HEK293 (cell line): ENCODE data around the gene CLASP2.
"Not testable (repeated sequence)": the region's sequence is repeated elsewhere in the genome, so short reads cannot be mapped to it uniquely, and the experiment has no call there.

ENCODE experiments used
- CTCF ChIA-PET: fragments of 350-600 bp; formaldehyde crosslinking; extraction: SDS; loops from one replicate; lab custom pipeline; 2021; ENCODE audit warnings: antibody characterized with exemption; lab: Yijun Ruan, JAX
- POLR2A ChIA-PET: fragments of 300-600 bp; formaldehyde crosslinking; extraction: SDS; loops from one replicate; lab custom pipeline; 2020; ENCODE audit warnings: antibody characterized with exemption, inconsistent platforms; lab: Yijun Ruan, JAX
- H3K27ac ChIP-seq: fragments of 200-500 bp; sonication (Bioruptor generic); 2 replicates; pipeline ENCODE4 v1.5.1; 2014; ENCODE audit warnings: low read depth, low read length, control low read depth, inconsistent platforms; ENCODE audit errors: extremely low read depth
- H3K36me3 ChIP-seq, 2 experiments: fragments of 200-500 bp in 1 of 2; sonication (Bioruptor generic) in 1 of 2; 1 replicate in 1 of 2; 2 replicates in 1 of 2; pipeline ENCODE4 v1.5.1; 2014 to 2017; ENCODE audit warnings: inconsistent platforms in 2 of 2, low read length in 2 of 2; ENCODE audit not compliant: control insufficient read depth in 2 of 2, insufficient read depth in 1 of 2
- H3K4me1 ChIP-seq: fragments of 200-500 bp; sonication (Bioruptor generic); 2 replicates; pipeline ENCODE4 v1.5.1; 2014; ENCODE audit warnings: mild to moderate bottlenecking, low read length, inconsistent platforms; ENCODE audit not compliant: control insufficient read depth, insufficient read depth
- H3K4me3 ChIP-seq: 2 replicates; pipeline ENCODE4 v1.5.1; 2011; ENCODE audit warnings: low read depth, mild to moderate bottlenecking, control low read depth, low read length, moderate library complexity
- H3K9me3 ChIP-seq: fragments of 200-500 bp; sonication (Bioruptor generic); 2 replicates; pipeline ENCODE4 v1.5.1; 2014; ENCODE audit warnings: low read depth, low read length, inconsistent platforms; ENCODE audit not compliant: control insufficient read depth, insufficient read depth
- FEZF1 ChIP-seq: fragments of 450-650 bp; formaldehyde crosslinking; IDR thresholded peaks from 2 replicates; pipeline ENCODE4 v1.5.1; 2016; ENCODE audit warnings: missing biosample characterization, missing genetic modification characterization
- GLI4 ChIP-seq: fragments of 450-650 bp; formaldehyde crosslinking; IDR thresholded peaks from 2 replicates; pipeline ENCODE4 v1.5.1; 2016; ENCODE audit warnings: missing biosample characterization, missing genetic modification characterization
- HOXA7 ChIP-seq: sonication (generic); formaldehyde crosslinking; IDR thresholded peaks from 2 replicates; pipeline ENCODE4 v1.8.1; 2022; ENCODE audit warnings: missing genetic modification reagents, borderline replicate concordance
- HOXD13 ChIP-seq: sonication (generic); formaldehyde crosslinking; IDR thresholded peaks from 2 replicates; pipeline ENCODE4 v1.8.0; 2022; ENCODE audit warnings: missing genetic modification reagents, borderline replicate concordance
- SETDB1 ChIP-seq: IDR thresholded peaks from one replicate; pipeline ENCODE4 v1.6.1; 2017; ENCODE audit warnings: mild to moderate bottlenecking, low read length, moderate library complexity, mixed read lengths; ENCODE audit not compliant: insufficient read length
- SP2 ChIP-seq: fragments of 450-650 bp; formaldehyde crosslinking; IDR thresholded peaks from 2 replicates; pipeline ENCODE4 v1.5.1; 2016; ENCODE audit warnings: missing biosample characterization, missing genetic modification characterization
- ZBTB48 ChIP-seq: fragments of 450-650 bp; formaldehyde crosslinking; IDR thresholded peaks from 2 replicates; pipeline ENCODE4 v1.5.1; 2016; ENCODE audit warnings: missing biosample characterization, missing genetic modification characterization
- ZFP3 ChIP-seq: fragments of 450-650 bp; formaldehyde crosslinking; IDR thresholded peaks from 2 replicates; pipeline ENCODE4 v1.5.1; 2016; ENCODE audit warnings: low read depth, missing biosample characterization, missing genetic modification characterization
- ZIC2 ChIP-seq: fragments of 450-650 bp; formaldehyde crosslinking; IDR thresholded peaks from 2 replicates; pipeline ENCODE4 v1.5.1; 2016; ENCODE audit warnings: missing biosample characterization, missing genetic modification characterization
- ZNF175 ChIP-seq: fragments of 450-650 bp; formaldehyde crosslinking; IDR thresholded peaks from 2 replicates; pipeline ENCODE4 v1.5.1; 2016; ENCODE audit warnings: missing biosample characterization, missing genetic modification characterization
- ZNF366 ChIP-seq: fragments of 450-650 bp; formaldehyde crosslinking; conservative IDR thresholded peaks from 2 replicates; pipeline ENCODE4 v1.5.1; 2016; ENCODE audit warnings: missing biosample characterization, missing genetic modification characterization
- ZNF394 ChIP-seq: fragments of 450-650 bp; formaldehyde crosslinking; IDR thresholded peaks from 2 replicates; pipeline ENCODE4 v1.5.1; 2016; ENCODE audit warnings: missing biosample characterization, missing genetic modification characterization, mild to moderate bottlenecking, moderate library complexity, borderline replicate concordance
- ZNF530 ChIP-seq: fragments of 450-650 bp; formaldehyde crosslinking; IDR thresholded peaks from 2 replicates; pipeline ENCODE4 v1.5.1; 2016; ENCODE audit warnings: low read depth, missing biosample characterization, missing genetic modification characterization
- ZNF558 ChIP-seq: fragments of 450-650 bp; formaldehyde crosslinking; IDR thresholded peaks from 2 replicates; pipeline ENCODE4 v1.5.1; 2016; ENCODE audit warnings: missing biosample characterization, missing genetic modification characterization
- ZNF561 ChIP-seq: fragments of 450-650 bp; IDR thresholded peaks from 2 replicates; pipeline ENCODE4 v1.5.1; 2018; ENCODE audit warnings: missing biosample characterization, missing genetic modification characterization, borderline replicate concordance
- ZNF610 ChIP-seq: fragments of 450-650 bp; formaldehyde crosslinking; IDR thresholded peaks from 2 replicates; pipeline ENCODE4 v1.5.1; 2016; ENCODE audit warnings: missing biosample characterization, missing genetic modification characterization, borderline replicate concordance
- ZNF621 ChIP-seq: fragments of 450-650 bp; formaldehyde crosslinking; IDR thresholded peaks from 2 replicates; pipeline ENCODE4 v1.5.1; 2017; ENCODE audit warnings: missing biosample characterization, missing genetic modification characterization
- ZNF747 ChIP-seq: fragments of 450-650 bp; formaldehyde crosslinking; IDR thresholded peaks from 2 replicates; pipeline ENCODE4 v1.5.1; 2016; ENCODE audit warnings: missing biosample characterization, missing genetic modification characterization
- ZNF785 ChIP-seq: fragments of 450-650 bp; formaldehyde crosslinking; IDR thresholded peaks from 2 replicates; pipeline ENCODE4 v1.5.1; 2016; ENCODE audit warnings: missing biosample characterization, missing genetic modification characterization
- ZNF792 ChIP-seq: fragments of 450-650 bp; formaldehyde crosslinking; IDR thresholded peaks from 2 replicates; pipeline ENCODE4 v1.5.1; 2016; ENCODE audit warnings: missing biosample characterization, missing genetic modification characterization
- ZSCAN30 ChIP-seq: fragments of 450-650 bp; IDR thresholded peaks from 2 replicates; pipeline ENCODE4 v1.5.1; 2018; ENCODE audit warnings: missing biosample characterization, mild to moderate bottlenecking, missing genetic modification characterization, moderate library complexity
- TF ChIP-seq, protein P1 (sequence below): fragments of 450-650 bp; formaldehyde crosslinking; IDR thresholded peaks from 2 replicates; pipeline ENCODE4 v1.5.1; 2016; ENCODE audit warnings: missing biosample characterization, missing genetic modification characterization
- TF ChIP-seq, protein P2 (sequence below): fragments of 450-650 bp; IDR thresholded peaks from 2 replicates; pipeline ENCODE4 v1.5.1; 2018; ENCODE audit warnings: missing biosample characterization, missing genetic modification characterization
- TF ChIP-seq, protein P3 (sequence below): fragments of 450-650 bp; formaldehyde crosslinking; IDR thresholded peaks from 2 replicates; pipeline ENCODE4 v1.5.1; 2016; ENCODE audit warnings: missing biosample characterization, missing genetic modification characterization
- TF ChIP-seq, protein P4 (sequence below): fragments of 450-650 bp; formaldehyde crosslinking; IDR thresholded peaks from 2 replicates; pipeline ENCODE4 v1.5.1; 2016; ENCODE audit warnings: missing biosample characterization, missing genetic modification characterization
- TF ChIP-seq, protein P5 (sequence below): fragments of 450-650 bp; formaldehyde crosslinking; IDR thresholded peaks from 2 replicates; pipeline ENCODE4 v1.5.1; 2016; ENCODE audit warnings: missing biosample characterization, missing genetic modification characterization

The CLASP2 gene

DNA sequence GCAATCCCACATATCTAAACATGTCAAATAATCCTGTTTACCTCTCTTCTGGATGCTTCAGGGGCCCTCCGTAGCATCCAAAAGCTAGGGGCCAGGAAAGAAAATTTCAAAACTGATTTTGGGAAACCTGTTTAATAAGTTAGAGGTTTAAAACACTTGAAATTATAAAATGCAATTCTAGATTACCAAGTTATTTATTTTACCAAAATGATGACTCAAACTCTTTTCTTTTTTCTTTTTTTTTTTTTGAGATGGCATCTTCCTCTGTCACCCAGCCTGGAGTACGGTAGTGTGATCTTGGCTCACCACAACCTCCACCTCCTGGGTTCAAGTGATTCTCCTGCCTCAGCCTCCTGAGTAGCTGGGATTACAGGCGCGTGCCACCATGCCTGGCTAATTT is 258.5 kb downstream of the CLASP2 start:
- H3K27ac ChIP-seq, H3K4me1 ChIP-seq, POLR2A ChIA-PET, CTCF ChIA-PET, H3K9me3 ChIP-seq, H3K36me3 ChIP-seq, H3K4me3 ChIP-seq: not testable (repeated sequence)
- TF ChIP-seq SETDB1, result peak; percentile 49
- TF ChIP-seq, protein P1, sequence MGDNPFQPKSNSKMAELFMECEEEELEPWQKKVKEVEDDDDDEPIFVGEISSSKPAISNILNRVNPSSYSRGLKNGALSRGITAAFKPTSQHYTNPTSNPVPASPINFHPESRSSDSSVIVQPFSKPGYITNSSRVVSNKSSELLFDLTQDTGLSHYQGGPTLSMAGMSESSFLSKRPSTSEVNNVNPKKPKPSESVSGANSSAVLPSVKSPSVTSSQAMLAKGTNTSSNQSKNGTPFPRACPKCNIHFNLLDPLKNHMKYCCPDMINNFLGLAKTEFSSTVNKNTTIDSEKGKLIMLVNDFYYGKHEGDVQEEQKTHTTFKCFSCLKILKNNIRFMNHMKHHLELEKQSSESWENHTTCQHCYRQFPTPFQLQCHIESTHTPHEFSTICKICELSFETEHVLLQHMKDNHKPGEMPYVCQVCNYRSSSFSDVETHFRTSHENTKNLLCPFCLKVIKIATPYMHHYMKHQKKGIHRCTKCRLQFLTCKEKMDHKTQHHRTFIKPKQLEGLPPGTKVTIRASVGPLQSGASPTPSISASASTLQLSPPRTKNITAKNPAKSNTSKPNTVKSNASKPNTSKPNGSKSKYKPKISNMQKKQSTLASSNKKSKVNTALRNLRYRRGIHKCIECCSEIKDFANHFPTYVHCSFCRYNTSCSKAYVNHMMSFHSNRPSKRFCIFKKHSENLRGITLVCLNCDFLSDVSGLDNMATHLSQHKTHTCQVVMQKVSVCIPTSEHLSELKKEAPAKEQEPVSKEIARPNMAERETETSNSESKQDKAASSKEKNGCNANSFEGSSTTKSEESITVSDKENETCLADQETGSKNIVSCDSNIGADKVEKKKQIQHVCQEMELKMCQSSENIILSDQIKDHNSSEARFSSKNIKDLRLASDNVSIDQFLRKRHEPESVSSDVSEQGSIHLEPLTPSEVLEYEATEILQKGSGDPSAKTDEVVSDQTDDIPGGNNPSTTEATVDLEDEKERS (tag by site-specific recombination), result 0 out of 2 replicates have a peak, but pooled peaks have one; percentile 73

DNA sequence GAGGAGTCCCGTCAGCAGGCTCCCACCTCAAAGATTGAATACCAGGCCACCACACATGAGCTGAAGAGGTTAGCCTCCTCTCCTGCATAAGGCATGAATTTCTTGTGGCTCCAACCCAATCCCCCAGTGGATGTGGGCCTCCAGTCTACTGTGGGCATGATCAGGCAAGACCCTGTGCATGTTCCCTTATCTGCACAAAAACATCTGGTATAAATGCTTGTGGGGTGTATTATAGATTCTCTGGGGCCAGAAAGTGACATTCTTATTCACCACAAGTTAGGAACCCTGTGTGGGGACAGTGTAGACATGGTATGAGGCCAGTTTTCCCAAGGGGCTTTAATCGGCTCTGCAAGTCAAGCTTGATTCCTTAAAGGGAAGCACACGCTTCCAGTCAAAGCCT is 259.6 kb downstream of the CLASP2 start:
- POLR2A ChIA-PET, result no interaction called here
- CTCF ChIA-PET, result no interaction called here
- TF ChIP-seq GLI4 (tag by site-specific recombination) (no peak), SP2 (no peak), ZNF610 (tag by site-specific recombination) (no peak), ZNF561 (tag by site-specific recombination) (no peak), ZIC2 (tag by site-specific recombination) (no peak), HOXA7 (CRISPR knock-in tag) (no peak), ZNF792 (no peak), ZNF621 (no peak), ZNF747 (no peak), FEZF1 (no peak)
- TF ChIP-seq, protein P2, sequence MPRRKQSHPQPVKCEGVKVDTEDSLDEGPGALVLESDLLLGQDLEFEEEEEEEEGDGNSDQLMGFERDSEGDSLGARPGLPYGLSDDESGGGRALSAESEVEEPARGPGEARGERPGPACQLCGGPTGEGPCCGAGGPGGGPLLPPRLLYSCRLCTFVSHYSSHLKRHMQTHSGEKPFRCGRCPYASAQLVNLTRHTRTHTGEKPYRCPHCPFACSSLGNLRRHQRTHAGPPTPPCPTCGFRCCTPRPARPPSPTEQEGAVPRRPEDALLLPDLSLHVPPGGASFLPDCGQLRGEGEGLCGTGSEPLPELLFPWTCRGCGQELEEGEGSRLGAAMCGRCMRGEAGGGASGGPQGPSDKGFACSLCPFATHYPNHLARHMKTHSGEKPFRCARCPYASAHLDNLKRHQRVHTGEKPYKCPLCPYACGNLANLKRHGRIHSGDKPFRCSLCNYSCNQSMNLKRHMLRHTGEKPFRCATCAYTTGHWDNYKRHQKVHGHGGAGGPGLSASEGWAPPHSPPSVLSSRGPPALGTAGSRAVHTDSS (tag by site-specific recombination), result no peak
- TF ChIP-seq, protein P3, sequence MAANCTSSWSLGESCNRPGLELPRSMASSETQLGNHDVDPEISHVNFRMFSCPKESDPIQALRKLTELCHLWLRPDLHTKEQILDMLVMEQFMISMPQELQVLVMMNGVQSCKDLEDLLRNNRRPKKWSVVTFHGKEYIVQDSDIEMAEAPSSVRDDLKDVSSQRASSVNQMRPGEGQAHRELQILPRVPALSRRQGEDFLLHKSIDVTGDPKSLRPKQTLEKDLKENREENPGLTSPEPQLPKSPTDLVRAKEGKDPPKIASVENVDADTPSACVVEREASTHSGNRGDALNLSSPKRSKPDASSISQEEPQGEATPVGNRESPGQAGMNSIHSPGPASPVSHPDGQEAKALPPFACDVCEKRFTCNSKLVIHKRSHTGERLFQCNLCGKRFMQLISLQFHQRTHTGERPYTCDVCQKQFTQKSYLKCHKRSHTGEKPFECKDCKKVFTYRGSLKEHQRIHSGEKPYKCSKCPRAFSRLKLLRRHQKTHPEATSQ (tag by site-specific recombination), result no peak
- TF ChIP-seq, protein P4, sequence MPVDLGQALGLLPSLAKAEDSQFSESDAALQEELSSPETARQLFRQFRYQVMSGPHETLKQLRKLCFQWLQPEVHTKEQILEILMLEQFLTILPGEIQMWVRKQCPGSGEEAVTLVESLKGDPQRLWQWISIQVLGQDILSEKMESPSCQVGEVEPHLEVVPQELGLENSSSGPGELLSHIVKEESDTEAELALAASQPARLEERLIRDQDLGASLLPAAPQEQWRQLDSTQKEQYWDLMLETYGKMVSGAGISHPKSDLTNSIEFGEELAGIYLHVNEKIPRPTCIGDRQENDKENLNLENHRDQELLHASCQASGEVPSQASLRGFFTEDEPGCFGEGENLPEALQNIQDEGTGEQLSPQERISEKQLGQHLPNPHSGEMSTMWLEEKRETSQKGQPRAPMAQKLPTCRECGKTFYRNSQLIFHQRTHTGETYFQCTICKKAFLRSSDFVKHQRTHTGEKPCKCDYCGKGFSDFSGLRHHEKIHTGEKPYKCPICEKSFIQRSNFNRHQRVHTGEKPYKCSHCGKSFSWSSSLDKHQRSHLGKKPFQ, result no peak
- Histone ChIP-seq H3K27ac (no peak overlapping the region), H3K4me3 (no peak overlapping the region), H3K36me3 (no peaks in the 10 kb centered on the region), H3K9me3 (no peaks in the 10 kb centered on the region), H3K4me1 (no peaks in the 10 kb centered on the region)

DNA sequence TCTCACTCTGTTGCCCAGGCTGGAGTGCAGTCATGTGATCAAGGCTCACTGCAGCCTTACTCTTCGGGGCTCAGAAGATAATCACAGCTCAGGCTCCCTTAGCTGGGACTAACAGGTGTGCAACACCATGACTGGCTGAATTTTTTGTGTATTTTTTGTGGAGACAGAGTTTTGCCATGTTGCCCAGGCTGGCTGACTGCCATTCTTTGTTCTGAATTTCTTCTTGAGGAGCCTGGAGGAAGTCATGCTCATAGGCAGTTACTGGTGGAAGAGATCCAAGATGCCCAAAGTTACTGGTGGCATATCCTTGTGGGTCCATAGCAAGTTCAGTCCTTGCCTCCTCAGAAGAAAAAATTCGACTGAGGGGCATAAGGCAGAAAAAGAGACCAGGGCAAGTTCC is 261.3 kb downstream of the CLASP2 start:
- POLR2A ChIA-PET, result interaction anchor here (0.9 kb wide), 1 partner anchor 16 kb away, joined by 10 read pairs; the partner anchor contains the start of gene UBP1
- CTCF ChIA-PET, result no interaction called here
- no peak for TF ChIP-seq ZNF785 (tag by site-specific recombination)
- TF ChIP-seq ZSCAN30, result no peak
- TF ChIP-seq ZNF175 (tag by site-specific recombination), result no peak
- no peak for TF ChIP-seq ZNF530 (tag by site-specific recombination)
- no peak for TF ChIP-seq ZNF394 (tag by site-specific recombination)
- no peak for TF ChIP-seq HOXA7 (CRISPR knock-in tag)
- TF ChIP-seq ZBTB48 (tag by site-specific recombination), result no peak
- TF ChIP-seq, protein P5, sequence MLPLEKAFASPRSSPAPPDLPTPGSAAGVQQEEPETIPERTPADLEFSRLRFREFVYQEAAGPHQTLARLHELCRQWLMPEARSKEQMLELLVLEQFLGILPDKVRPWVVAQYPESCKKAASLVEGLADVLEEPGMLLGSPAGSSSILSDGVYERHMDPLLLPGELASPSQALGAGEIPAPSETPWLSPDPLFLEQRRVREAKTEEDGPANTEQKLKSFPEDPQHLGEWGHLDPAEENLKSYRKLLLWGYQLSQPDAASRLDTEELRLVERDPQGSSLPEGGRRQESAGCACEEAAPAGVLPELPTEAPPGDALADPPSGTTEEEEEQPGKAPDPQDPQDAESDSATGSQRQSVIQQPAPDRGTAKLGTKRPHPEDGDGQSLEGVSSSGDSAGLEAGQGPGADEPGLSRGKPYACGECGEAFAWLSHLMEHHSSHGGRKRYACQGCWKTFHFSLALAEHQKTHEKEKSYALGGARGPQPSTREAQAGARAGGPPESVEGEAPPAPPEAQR (tag by site-specific recombination), result no peak
- TF ChIP-seq ZNF366 (tag by site-specific recombination), result no peak
- no peak for TF ChIP-seq HOXD13 (CRISPR knock-in tag)
- no peak for TF ChIP-seq ZNF558 (tag by site-specific recombination)
- no peak for TF ChIP-seq ZFP3 (tag by site-specific recombination)

More for the DNA sequence above, 261.3 kb downstream of the CLASP2 start:
- no peaks in the 10 kb centered on the region for H3K4me1 ChIP-seq
- H3K4me3 ChIP-seq, result no peak overlapping the region
- no peaks in the 10 kb centered on the region for H3K36me3 ChIP-seq
- H3K27ac ChIP-seq, result no peak overlapping the region
- no peaks in the 10 kb centered on the region for H3K9me3 ChIP-seq
